HK-2 (cell line): ENCODE measurements around the gene LGALS3BP.

Source experiments
- DNase-seq: peaks from one replicate; pipeline ENCODE4 v3.0.0-alpha.2; 2018; ENCODE audit not compliant: unreplicated experiment

The LGALS3BP gene

DNA sequence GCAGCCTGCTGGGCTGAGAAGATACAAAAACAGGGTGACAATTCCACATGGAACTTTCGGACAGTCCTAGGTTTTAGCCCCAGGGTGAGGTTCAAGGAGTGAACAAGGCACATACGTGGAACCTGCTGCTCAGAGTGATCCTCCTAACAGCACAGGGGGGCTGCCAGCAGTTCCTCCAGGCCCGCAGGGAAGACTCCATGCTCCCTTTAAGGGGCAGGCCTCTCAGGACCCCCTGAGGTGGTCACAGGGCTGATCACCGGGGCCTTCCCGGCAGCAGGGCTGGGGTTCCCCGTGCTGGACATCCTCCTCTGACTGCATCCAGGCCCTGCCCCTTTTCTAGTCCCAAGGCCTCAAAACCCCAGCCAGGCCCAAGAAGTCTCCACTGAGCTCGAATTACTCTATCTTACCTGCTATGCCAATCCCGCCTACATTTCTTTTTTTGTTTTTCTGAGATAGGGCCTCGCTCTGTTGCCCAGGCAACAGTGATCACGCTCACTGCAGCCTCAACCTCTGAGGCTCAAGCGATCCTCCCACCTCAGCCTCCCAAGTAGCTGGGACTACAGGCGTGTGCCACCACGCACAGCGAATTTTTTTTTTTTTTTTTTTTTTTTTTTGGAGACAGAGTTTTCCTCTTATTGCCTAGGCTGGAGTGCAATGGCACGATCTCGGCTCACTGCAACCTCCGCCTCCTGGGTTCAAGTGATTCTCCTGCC is 19.5 kb upstream of the LGALS3BP start:
- no peak for DNase-seq

DNA sequence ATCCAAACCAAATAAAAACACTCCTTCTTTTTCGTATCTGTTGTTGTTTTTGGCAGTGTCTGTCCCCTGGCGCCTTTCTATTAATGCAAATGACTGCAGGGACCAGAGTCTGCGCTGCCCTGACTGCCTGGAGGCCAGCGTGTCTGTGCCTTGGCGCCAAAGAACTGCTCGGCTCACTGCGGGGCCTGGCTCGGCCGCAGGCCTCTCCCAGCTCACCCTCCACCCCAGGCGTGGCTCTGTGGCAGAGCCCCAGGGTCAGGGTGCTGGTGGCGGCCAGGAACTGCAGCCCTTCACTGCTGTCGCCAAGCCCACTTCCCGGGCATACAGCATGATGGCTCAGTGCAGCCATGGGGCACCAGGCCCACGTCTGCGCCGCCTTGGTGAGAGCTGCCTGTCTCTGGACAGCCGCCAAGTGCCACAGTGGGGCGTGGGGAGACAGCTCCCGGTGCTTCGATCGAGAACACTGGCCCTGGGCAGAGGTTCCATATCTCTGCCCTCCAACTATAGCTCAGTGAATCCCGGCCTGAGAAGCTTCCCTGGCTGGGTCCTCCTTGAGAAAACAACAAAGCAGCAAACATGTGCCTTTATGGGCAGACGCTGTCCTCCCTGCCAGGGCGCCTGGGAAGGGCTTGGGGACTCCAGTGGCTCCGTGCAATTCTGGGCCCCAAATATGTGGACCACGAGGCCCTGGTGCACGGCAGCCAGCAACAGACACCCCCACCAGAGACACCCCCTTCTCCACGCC is 18.8 kb upstream of the LGALS3BP start:
- DNase-seq: no peak

DNA sequence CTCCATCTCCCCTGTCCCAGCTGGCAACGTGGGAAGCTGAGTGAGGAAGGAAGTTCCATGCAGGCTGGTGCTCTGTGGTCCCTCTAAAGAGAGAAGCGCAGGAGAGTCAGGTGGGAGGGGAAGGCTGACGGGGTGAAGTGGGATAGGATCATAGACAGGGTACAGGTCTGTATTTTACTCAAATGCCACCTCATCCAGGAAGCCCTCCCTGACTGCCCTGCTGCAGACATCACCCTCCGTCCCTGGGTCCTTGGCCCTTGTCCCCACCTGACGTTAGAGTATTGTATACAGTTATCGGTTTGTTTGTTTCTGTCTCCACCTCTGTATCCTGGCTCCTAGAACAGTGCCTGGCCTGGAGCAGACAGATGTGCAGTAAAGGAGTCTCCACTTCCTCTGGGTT is 18.2 kb upstream of the LGALS3BP start:
- no peak for DNase-seq

DNA sequence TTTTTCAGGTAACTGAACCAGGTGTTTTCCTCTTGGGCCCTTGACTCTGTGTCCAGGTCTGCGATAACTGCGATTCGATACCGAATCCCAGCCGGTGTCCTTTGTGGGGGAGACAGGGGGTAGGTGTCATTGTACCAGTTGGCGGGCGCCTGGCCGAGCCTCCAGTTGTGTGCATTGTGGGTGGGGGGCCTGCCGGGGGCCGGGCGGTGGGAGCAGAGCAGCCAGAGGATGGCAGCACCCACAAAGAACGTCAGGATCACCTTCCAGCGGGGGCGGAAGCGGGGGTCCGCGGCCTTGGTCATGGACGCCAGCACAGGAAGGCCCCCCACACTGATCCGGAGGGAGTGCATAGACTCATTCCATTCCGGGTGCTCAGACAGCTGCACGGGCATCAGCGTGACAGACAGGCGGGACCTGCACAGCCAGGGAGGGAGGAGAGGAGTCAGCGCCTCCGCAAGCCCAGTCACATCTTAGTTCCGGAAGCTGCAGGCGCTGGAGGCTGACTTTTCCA is 17.6 kb upstream of the LGALS3BP start:
- DNase-seq: no peak

DNA sequence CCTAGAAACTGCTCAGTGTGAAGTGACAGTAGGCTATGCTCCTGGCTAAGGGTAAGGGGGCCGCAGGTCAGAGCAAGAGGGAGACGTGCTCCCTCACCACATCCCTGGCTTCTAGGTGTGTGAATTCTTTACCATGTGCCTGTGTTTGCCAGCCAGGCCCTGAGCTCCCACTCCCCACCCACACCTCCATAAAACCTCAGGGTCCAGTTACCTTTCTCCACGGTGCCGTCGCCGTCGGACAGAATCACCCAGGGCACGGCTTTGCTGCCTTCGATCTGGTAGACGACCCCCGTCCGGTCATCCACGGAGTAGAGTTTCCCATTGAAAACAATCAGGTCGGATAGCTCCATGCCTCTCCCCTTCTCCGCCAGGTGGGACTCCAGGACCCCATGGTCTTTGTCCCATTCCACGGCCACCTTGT is 17.1 kb upstream of the LGALS3BP start:
- DNase-seq: no peak

DNA sequence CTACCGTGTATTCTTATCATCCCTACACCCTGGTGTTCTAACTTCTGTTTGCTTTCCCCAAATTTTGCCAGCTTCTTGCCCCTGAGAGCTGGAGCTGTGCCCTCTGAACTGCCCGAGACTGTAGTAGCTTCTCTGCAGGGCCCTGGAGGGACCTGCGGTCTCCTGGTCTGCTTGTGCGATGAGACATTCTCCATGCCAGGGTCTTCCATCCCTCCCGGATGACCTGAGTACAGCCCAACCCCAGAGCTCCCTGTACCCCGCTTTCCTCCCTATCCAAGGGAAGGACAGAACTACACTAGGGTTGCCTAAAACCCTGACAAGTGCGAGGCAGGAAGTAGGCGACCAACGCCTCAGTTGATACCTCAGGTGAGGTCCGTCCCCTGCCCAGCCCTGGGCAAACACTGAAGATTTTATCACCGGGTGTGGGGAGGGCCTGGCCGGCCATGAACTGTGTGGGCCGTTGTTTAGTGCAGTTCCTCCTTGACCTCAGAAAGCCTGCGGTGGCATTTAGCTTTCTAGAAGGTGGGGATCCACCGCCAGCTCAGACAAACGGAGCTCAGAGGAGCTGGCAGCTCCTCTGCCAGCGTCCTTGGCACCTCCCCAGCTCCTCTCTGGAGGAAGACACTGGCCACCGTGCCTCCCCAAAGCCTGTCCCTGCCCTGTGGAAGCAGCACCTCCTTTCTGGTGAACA is 16.2 kb upstream of the LGALS3BP start:
- no peak for DNase-seq

DNA sequence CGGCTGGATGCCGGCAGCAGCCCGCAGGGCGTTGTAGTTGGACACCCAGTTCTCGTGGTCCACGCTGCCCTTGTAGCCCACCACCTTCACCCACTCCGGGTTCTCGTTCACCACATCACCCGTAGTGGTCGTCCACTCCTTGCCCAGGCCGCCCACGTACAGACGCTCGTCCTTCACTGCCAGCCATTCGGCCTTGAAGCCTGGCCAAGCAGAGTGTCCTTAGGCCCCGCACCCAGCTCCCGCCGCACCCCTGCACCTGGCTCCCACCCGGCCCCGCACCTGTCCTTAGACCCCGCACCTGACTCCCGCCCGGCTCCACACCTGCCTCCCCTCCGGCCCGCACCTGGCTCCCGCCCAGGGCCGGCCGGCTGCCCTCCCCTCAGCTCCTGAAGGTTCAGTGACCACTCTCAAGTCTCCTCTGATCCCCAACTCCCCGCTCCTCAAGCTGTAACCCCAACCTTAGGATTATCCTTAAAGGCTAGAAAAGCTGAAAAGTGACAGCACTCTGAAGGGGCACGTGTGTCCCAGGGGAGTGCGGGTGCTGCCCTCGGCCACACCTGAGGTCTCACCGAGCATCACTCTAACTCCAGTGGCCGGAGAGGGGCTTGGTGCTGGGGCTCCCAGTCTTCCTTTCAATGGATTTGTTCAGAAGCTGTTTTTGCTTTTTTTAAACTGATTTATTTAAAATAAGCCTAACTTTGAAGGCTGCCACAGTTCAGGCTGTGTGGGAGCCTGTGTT is 15.5 kb upstream of the LGALS3BP start:
- no peak for DNase-seq

DNA sequence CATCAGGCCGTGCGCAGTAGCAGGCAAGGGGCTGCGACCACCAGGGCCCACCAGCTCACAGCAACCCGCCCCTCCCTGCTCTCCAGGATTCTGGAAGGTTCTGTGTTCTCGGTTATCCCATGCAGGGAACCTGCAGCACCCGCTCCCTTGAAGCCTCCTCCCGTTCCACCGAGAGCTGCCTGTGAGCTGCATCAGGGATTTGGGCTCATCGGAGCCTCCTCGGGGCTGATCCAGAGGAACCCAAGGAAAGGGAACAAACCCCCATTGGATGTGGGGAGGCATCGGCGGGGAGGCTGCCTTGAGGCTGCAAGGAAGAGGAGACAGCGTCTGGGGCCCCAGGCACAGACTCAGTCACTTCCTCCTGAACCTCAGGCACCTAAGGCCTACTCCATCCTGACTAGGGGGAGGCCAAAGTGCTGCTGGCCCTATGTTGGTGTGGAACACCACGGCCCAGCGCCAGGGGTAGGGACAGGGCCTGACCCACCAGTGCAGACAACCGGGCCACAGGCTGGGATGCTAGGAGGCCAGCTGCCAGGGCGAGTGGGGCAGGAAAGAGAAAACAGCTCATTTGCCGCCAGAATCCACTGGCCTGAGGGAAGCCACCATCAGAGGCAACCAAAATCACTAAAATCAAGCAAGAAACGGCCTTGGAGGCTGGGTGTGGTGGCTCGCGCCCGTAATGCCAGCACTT is 14.4 kb upstream of the LGALS3BP start:
- no peak for DNase-seq

DNA sequence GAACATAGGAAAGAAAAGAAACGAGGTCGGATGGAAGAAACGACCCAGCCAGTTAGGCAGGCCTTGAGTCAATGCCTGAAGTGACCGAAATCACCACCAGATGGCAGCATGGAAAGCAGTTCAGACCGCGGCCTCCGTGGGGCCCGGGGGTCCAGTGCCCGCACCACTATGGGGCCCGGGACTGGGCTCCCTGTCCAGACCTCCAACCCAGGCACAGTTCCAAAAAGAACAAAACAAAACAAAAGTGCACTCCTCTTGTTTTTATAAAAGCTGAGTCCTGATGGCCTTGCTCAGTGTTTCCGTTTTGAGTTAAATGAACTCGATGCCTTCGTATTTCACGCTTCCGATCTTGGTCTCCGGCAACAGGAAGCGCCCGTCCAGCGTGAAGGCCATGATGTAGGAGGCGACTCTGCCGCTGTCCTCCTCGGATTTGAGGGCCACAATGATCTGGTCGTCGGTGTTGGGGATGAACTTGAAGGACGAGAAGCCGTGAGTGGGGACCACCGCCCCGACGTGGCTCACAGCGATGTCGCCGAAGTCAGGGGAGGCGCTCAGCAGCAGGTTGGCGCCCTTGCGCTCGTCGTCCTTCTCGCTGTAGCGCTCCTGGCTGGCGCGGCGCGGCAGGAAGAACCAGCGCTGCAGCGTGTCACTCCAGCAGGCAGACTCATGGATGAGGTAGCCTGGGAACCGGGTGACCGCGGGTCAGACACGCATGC is 13.7 kb upstream of the LGALS3BP start:
- peak; percentile 37 for DNase-seq

DNA sequence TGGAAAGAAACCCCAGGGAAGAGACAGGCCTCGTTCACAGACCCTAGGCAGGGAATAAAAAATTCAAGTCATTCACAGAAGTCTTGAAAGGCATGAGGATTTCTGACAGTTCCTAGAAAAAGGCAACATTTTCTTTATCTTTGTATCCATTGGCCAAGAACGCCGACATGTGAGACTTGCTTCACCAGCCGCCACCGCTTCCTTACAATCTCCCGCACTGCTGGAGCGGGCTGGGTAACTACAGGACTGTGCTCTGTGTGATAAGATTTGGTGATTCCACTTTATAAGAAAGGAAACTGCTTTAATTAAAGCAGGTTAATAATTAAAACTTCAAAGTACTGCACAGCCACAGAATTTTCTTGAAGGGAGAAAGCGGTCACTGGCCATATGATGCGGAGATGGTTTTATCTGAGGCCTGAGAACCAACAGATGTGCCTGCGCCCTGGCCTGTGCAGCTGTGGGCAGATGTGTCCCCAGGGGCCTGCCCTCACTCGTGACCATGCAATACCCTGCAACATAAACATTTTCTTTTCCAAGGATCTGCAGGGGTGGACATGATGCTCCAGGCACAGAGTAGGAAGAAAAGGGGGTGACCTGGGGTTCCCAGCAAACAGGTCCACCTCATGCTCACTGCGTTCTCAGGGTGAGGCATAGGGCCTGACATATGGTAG is 13.0 kb upstream of the LGALS3BP start:
- no peak for DNase-seq

DNA sequence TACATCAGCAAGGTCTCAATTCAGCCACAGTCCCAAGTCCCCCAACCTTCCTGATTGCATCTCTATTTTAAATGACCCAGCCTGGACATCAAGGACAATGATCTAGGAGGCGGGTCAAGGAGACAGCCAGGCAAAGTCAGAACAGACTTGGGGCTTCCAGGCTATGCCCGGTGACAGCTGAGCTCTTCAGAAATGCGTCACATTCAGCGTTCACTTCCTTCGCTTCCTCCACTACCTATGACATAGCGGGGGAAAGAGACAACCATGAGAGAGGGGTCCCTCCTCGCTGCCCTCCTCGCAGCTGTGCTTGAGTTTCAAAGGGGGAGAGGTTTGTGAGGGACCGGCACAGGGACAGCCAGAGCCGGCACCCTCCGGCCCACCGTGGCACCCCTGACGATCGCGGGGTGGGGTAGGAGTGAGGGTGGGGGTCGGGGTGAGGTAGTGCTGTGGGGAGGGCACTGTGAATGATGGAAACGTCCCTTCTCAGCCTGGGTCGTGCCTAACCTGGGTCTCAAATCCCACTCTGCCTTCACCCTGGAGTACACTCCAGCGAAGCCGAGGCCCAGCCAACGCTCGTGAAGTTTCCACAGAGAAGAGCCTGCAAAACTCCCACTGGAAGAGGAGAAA is 12.3 kb upstream of the LGALS3BP start:
- no peak for DNase-seq

DNA sequence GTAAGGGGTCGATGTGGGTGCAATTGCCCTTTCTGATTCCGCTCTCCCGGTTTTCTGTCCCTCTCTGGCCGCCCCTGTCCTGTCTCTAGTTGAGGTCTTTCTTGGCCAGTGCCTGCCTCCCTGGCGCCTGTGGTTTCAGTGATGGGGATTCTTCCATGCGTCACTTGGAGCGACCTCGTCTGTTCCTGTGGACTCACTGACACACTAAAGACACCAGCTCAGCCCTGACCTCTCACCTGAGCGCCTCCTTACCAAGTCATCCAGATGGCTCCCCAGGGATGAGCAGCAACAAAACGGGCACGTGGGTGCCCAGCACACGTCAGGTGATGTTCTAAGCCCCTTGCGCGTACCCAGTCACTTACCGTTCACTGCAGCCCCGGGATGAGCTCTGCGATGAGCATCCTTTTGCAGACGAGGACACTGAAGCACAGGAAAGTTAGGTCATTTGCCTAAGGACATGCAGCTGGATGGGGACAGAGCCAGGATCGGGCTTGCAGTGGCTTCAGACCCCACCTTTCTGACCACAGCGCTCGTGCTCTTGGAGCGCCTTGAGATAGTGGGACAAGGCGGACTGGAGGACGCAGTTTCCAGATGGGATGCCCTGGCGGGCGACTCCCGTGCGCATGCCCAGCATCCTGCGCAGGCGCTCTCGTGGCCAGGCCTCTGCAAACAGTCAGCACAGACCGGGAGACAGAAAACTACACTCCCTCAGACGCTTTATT is 11.5 kb upstream of the LGALS3BP start:
- no peak for DNase-seq

DNA sequence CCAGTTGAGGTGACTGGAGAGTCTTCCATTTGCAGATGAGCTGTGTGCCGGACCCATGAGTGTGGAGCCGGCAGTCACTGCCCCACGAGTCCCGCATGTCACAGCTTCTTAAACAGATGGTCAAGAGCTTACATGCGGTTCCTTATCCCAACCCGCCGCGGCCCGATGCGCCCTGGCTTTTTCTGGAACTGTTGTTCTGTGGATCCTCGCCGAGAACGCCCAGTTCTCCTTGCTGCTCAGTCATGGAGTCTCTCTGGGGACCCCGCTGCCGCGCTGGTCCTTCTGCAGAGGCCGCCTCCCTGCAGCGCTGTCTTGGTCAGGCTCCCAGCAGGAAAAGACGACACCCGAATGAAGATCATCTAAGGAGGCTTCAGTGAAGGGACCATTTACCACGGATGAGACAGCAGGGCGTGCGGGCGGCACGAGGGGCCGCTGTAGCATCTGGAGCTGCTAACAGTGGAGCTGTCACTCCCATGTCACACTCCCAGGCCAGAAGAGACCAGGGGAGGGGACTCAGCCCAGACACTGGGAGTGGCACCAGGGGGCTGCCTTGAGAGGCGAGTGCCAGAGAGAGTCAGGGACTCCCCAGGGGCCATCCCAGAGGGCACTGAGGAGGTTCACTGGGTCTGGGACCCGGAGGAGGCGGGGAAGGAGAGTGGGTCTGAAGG is 10.8 kb upstream of the LGALS3BP start:
- DNase-seq: no peak

DNA sequence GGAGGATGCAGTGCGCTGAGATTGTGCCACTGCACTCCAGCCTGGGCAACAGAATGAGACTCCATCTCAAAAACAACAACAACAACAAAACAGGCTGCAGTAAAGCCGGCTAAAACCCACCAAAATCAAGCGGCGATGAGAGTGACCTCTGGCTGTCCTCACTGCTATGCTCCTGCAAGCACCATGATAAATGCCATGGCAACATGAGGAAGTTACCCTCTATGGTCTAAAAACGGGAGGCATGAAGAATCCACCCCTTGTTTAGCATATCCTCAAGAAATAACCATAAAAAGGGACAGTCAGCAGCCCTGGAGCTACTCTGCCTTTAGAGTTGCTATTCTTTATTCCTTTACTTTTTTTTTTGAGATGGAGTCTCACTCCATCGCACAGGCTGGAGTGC is 8.4 kb upstream of the LGALS3BP start:
- DNase-seq: no peak

DNA sequence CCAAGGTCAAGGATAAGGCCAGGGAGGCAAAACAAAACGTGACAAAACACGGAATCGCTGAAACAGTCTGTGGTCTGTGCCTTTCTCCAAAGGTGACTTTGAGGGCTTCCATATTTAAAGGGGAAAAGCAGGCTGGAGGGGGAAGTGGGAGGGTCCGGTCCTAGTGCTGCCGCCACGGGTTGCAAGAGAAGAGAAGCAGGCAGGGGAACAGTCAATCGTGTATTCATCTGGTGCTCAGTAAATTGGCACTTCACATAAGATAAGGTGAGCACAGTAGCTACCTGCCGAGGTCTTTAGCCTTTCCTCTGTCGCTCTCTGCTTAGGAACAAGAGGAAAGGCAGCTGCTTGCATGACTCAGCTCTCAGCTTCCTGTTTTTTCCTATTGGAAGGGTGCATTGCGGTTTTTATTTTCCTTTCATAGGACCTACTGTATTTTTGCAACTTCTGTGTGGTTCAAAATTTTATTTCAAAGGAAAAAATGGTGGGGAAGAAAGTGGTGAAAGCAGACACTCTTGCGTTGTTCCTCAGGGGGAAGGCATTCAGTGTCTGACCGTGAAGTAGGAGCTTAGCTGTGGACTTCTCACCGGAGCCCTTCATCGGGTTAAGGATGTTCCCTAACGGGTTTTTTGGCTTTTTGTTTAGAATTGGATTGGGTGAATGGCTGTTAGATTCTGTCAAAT is 7.1 kb upstream of the LGALS3BP start:
- no peak for DNase-seq

DNA sequence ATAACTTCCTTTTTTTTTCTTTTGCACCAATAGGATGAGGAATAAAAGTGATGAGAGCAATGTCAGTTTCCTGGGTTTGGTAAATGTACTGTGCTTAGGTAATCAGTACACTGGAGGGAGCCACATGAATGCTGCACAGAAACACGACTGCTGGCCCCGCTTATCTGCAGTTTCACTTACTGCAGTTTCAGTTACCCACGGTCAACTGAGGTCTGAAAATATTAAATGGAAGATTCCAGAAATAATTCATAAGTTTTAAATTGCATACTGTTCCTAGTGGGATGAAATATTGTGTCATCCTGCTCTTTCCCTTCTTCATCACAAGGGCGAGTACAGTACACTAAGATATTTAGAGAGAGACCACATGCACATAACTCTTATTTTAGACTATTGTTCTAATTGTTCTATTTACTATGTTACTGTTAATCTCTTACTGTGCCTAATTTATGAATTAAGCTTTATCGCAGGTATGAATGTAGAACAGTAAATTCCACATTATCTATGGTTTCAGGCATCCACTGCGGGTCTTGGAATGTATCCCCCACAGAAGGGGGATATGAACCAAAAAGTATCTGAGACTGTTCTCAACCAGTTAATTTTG is 6.4 kb upstream of the LGALS3BP start:
- no peak for DNase-seq

DNA sequence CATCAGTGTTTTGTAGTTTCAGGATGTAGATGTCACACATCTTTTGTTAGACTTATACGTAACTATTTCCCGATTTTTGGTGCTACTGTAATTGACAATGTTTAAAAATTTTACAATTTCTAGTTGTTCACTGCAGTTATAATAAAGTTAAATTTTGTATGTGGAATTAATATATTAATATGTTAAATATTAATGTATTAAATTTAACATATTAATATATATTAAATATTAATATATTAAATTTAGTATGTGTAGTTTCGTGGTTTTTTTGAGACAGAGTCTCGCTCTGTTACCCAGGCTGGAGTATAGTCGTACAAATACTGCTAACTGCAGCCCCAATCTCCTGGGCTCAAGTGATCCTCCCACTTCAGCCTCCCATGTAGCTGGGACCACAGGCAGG is 5.7 kb upstream of the LGALS3BP start:
- no peak for DNase-seq
